MCF 10A (cell line): ENCODE results near the gene COG5. TPM values are rescaled to one million over a fixed set of nuclear protein-coding genes. Genes with fewer than 3 reads are reported as not detected.
A peak's percentile ranks its signal among the peaks of the same experiment; 100 is the strongest.

Experiments used
- BruUV-seq: library from RNA; stranded (reverse); fragments of 400-500 nt; replicated peaks from 2 replicates; lab custom pipeline; 2021; lab: Mats Ljungman, UMichigan
- CTCF ChIA-PET: fragments of 300-600 bp; sonication (Branson Sonifier 250); formaldehyde crosslinking; extraction: SDS; loops from one replicate; lab custom pipeline; 2021; ENCODE audit warnings: antibody characterized with exemption, inconsistent platforms; lab: Yijun Ruan, JAX
- POLR2A ChIA-PET: fragments of 300-600, 350-650 bp; sonication (Branson Sonifier 250); formaldehyde crosslinking; extraction: SDS; loops from one replicate; lab custom pipeline; 2020; ENCODE audit warnings: antibody characterized with exemption, inconsistent platforms; lab: Yijun Ruan, JAX
- DNase-seq: peaks from one replicate; pipeline ENCODE4 v3.0.0-alpha.2; 2018; ENCODE audit not compliant: unreplicated experiment
- H3K27ac Mint-ChIP-seq: one replicate; pipeline ENCODE4 v1.8.0; 2022; ENCODE audit warnings: mild to moderate bottlenecking, low read depth, mixed read lengths; ENCODE audit not compliant: unreplicated experiment
- H3K27me3 Mint-ChIP-seq: one replicate; pipeline ENCODE4 v1.8.0; 2022; ENCODE audit warnings: mixed read lengths; ENCODE audit not compliant: insufficient read depth, unreplicated experiment
- H3K36me3 Mint-ChIP-seq: one replicate; pipeline ENCODE4 v1.8.0; 2022; ENCODE audit warnings: mild to moderate bottlenecking, moderate library complexity, mixed read lengths; ENCODE audit not compliant: insufficient read depth, unreplicated experiment
- H3K4me1 Mint-ChIP-seq: one replicate; pipeline ENCODE4 v1.8.0; 2022; ENCODE audit warnings: mixed read lengths; ENCODE audit not compliant: insufficient read depth, unreplicated experiment
- H3K4me3 Mint-ChIP-seq: one replicate; pipeline ENCODE4 v1.8.0; 2022; ENCODE audit warnings: mild to moderate bottlenecking, moderate library complexity, mixed read lengths; ENCODE audit not compliant: unreplicated experiment
- H3K9me3 Mint-ChIP-seq: one replicate; pipeline ENCODE4 v1.8.0; 2022; ENCODE audit warnings: mixed read lengths; ENCODE audit not compliant: unreplicated experiment
- CTCF ChIP-seq: fragments of 200-600 bp; IDR thresholded peaks from one replicate; pipeline ENCODE4 v1.8.0; 2022; ENCODE audit warnings: antibody characterized with exemption, mild to moderate bottlenecking; ENCODE audit not compliant: unreplicated experiment
- intact Hi-C: fragments of 100-400 bp; cut with micrococcal nuclease; formaldehyde crosslinking; loops from 2 replicates; pipeline ENCODE4 v1.14.1; 2022
- total RNA-seq: library from RNA; stranded (reverse); gene quantifications from 2 replicates; pipeline ENCODE4 v1.2.3, GENCODE V29; 2022

Gene COG5
- total RNA-seq, 1 experiment from 2014 or later = 40.3 TPM

DNA sequence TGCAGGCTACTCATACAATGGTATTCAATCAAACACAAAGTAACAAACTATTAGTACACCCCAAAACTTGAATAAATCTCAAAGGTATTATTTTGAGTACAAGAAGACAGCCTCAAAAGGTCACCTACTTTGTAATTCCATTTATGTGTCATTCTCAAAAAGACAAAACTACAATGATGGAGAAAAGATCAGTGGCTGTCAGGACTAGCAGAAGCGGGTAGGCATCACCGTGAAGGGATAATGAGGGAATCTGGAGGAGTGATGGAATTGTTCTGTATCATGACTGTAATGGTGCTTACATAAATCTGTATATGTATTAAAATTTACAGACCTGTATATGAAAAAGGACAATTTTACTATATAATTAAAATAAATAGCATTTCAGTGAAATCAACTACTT lies 37.0 kb downstream of the COG5 start:
- H3K9me3 Mint-ChIP-seq = no peaks in the 10 kb centered on the region
- ChIA-PET POLR2A (interaction anchor here (0.7 kb wide), 1 partner anchor 21 kb away, joined by 3 read pairs; no protein-coding TSS in a partner anchor), CTCF (no interaction called here)
- intact Hi-C loops = no loop called here
- no peak for TF ChIP-seq CTCF
- H3K27me3 Mint-ChIP-seq = no peaks in the 10 kb centered on the region
- H3K4me3 Mint-ChIP-seq = no peak overlapping the region
- no peak for DNase-seq
- H3K4me1 Mint-ChIP-seq = no peaks in the 10 kb centered on the region
- no peak overlapping the region for H3K27ac Mint-ChIP-seq
- no TSS peak for BruUV-seq
- peaks cover 12% of the 10 kb centered on the region for H3K36me3 Mint-ChIP-seq

DNA sequence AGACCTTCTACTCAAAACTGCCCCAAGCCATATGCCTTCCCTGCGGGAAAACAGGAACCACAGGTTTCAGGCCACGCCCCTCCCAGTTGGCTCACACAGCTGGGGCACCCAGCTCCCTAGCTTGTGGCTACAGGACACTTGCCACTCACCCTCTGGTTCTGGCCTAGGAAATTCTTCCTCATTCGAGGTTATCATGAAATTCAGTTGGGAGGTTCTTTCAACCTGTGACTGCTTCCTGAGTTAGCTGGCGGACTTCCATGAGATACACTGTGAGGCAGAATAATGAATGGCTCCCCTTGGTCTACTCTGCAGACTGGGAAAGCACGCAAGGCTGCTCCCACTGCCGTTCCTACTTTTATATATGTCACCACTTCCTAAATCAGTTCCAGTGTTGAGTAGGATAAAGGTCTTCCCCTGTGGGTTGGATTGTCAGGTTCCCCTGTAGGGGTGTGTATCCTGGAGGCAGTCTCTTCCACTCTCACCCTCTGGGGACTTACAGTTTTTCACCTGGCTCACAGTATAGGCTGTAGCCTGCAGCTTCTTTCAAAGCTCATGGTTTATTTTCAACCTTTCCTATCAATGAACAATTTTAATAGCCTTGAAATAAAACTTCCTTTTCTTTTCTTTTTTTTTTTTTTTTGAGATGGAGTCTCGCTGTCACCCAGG lies 56.9 kb downstream of the COG5 start:
- ChIA-PET CTCF (interaction anchor here (0.6 to 0.7 kb wide), 3 partner anchors 59 to 361 kb away, joined by 3 read pairs; no protein-coding TSS in a partner anchor), POLR2A (interaction anchor here (0.6 to 1.2 kb wide), 3 partner anchors 53 to 300 kb away, joined by 3 read pairs; partner anchors contain the start of genes COG5 and DUS4L)
- BruUV-seq = no TSS peak
- Mint-ChIP-seq H3K4me3 (no peak overlapping the region), H3K9me3 (peaks cover 12% of the 10 kb centered on the region), H3K36me3 (peaks cover 6% of the 10 kb centered on the region), H3K4me1 (peaks cover 11% of the 10 kb centered on the region), H3K27ac (no peak overlapping the region), H3K27me3 (no peaks in the 10 kb centered on the region)
- TF ChIP-seq CTCF = no peak
- intact Hi-C loops = no loop called here
- peak; percentile 60 for DNase-seq

DNA sequence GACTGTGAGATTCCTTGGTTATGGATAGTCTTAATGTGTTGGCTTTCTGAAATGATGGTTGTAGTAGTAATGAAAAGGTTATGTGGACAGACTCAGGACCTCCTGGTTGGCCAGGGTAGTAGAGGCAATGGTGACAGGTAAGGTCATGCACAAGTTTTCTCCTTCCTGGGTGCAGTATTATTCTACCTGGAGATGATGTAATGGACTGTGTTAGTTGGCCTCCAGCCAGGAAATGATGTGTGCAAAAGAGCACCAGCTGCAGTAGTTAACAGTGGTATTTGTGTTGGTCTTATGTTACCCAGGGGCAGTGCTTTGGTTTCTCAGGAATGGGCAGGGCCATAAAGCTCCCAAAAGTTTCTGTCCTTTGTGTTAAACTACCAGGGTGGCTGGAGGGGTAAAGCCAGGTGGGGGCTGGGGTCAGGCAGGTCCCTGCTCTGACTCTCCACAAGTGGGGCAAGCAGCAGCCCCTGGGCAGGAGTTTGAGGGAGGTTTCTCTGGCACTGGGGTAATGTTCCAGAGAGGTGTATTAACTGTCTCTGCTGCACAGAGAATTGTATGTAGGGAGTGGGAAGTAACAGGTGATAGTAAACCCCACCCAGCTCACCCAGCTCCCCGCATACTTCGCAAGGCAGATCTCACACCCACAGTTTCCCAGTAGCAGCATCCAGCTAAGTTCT lies 57.6 kb downstream of the COG5 start:
- peaks cover 4% of the 10 kb centered on the region for H3K36me3 Mint-ChIP-seq
- peaks cover 11% of the 10 kb centered on the region for H3K4me1 Mint-ChIP-seq
- ChIA-PET POLR2A (interaction anchor here (0.6 to 1.2 kb wide), 3 partner anchors 54 to 299 kb away, joined by 3 read pairs; partner anchors contain the start of genes COG5 and DUS4L), CTCF (interaction anchor here (0.7 kb wide), 1 partner anchor 59 kb away, joined by 3 read pairs; no protein-coding TSS in a partner anchor)
- no peak for TF ChIP-seq CTCF
- peak; percentile 88 for DNase-seq
- intact Hi-C loops = no loop called here
- H3K4me3 Mint-ChIP-seq = no peak overlapping the region
- H3K9me3 Mint-ChIP-seq = peaks cover 12% of the 10 kb centered on the region
- H3K27ac Mint-ChIP-seq = no peak overlapping the region
- H3K27me3 Mint-ChIP-seq = no peaks in the 10 kb centered on the region
- BruUV-seq = no TSS peak

- peaks cover 5% of the 10 kb centered on the region for H3K9me3 Mint-ChIP-seq
- H3K27ac Mint-ChIP-seq = no peak overlapping the region
- intact Hi-C loops = no loop called here
- no peaks in the 10 kb centered on the region for H3K36me3 Mint-ChIP-seq
- DNase-seq = no peak
- BruUV-seq = no TSS peak
- no peaks in the 10 kb centered on the region for H3K27me3 Mint-ChIP-seq
- H3K4me3 Mint-ChIP-seq = no peak overlapping the region
- POLR2A ChIA-PET = no interaction called here
- peaks cover 11% of the 10 kb centered on the region for H3K4me1 Mint-ChIP-seq
- TF ChIP-seq CTCF = no peak
- CTCF ChIA-PET = interaction anchor here (1.1 kb wide), 1 partner anchor 8 kb away, joined by 3 read pairs; no protein-coding TSS in a partner anchor
Observed at GRCh38 chr7:107505362-107505761, 58.4 kb downstream of the COG5 start.
